Measurements from ENCODE around the gene MEIOB. TPM values are rescaled to one million over a fixed set of nuclear protein-coding genes. Genes with fewer than 3 reads are reported as not detected.

Gene MEIOB
- total RNA-seq, 1 experiment from 2014 or later = 1.3 TPM

DNA sequence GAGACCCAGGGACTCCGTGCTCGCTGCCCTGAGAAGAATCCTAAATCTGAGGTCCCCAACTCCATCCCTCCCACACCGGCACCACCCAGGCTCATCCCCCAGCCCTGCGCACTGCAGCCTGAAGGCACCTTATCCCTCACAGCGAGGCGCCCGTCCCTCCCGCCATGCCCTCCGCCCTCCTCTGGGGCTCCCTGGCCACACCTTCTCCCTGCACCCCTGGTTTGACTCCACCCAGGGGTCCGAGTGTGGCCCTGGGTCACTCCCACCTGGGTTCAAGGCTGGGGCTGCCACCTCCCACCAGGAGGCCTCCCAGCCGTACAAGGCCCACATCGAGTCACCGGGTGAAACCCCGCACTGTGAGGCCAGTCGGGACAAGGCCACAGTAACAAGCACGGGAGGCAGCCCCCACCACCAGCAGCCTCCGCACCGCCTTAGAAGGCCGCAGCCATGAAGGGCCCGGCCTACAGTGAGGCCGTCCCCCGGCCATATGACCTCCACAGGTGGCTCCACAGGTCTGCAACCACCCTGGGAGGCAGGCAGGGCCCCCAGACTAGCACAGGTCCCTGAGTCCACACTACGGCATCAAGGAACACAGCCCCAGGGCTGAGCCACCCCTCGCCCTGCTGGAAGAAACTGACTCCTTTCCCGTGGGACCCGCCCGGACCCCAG is 53.6 kb downstream of the MEIOB start:
- no peaks in the 10 kb centered on the region for H3K4me1 Mint-ChIP-seq
- H3K4me2 ChIP-seq (ENCODE audit: insufficient read depth, insufficient read length, low read length) = no peak overlapping the region
- no peak overlapping the region for H2AK5ac ChIP-seq (ENCODE audit: insufficient read length, low read length)
- no peak for DNase-seq
- no peak overlapping the region for H3K27ac Mint-ChIP-seq
- no peak overlapping the region for H4K91ac ChIP-seq (ENCODE audit: insufficient read length, low read depth, low read length)
- H3K4ac ChIP-seq (ENCODE audit: low read depth, low read length) = no peak overlapping the region
- H2AFZ ChIP-seq (ENCODE audit: low read length) = no peak overlapping the region
- H3K56ac ChIP-seq (ENCODE audit: insufficient read length, low read depth, low read length) = no peak overlapping the region
- no peaks in the 10 kb centered on the region; the same call in 1 of the 2 replicates for H3K27me3 Mint-ChIP-seq (ENCODE audit: low read depth)
- no peak overlapping the region for H2BK20ac ChIP-seq (ENCODE audit: low read depth, low read length, poor library complexity, severe bottlenecking)
- H2BK5ac ChIP-seq (ENCODE audit: insufficient read length, low read length) = no peak overlapping the region
- H4K20me1 ChIP-seq (ENCODE audit: control insufficient read depth, insufficient read depth, insufficient read length) = no peaks in the 10 kb centered on the region
- no peak overlapping the region for H2BK15ac ChIP-seq (ENCODE audit: low read depth, low read length)
- H4K5ac ChIP-seq (ENCODE audit: insufficient read length, low read depth, low read length) = no peak overlapping the region
- no peak overlapping the region for H3T11ph ChIP-seq (ENCODE audit: low read length)
- H4K8ac ChIP-seq (replicated peaks; ENCODE audit: insufficient read length, low read depth, low read length) = no peak overlapping the region
- no peak overlapping the region for H3K18ac ChIP-seq (ENCODE audit: insufficient read length, low read depth, low read length)
- H3K9me3 ChIP-seq (ENCODE audit: control insufficient read depth, low read depth, low read length) = no peaks in the 10 kb centered on the region
- no peak overlapping the region for H3K9ac ChIP-seq (ENCODE audit: extremely low read depth, insufficient read length, low read length)
- H3K36me3 Mint-ChIP-seq (ENCODE audit: insufficient read depth in 1 of 3, low read depth in 3 of 3) = peaks cover 4 to 17% (median 16%) of the 10 kb centered on the region in 3 experiments; a peak in 6 of 7 replicates
- H3K4me1 ChIP-seq (ENCODE audit: insufficient read depth, low read length) = no peaks in the 10 kb centered on the region
- no peaks in the 10 kb centered on the region for H3K79me1 ChIP-seq (ENCODE audit: insufficient read depth, low read depth, low read length, poor library complexity, severe bottlenecking)
- no peaks in the 10 kb centered on the region for H3K79me2 ChIP-seq (ENCODE audit: insufficient read depth, low read length)
- H3K4me3 Mint-ChIP-seq = no peak overlapping the region
- H2BK12ac ChIP-seq (ENCODE audit: insufficient read length, low read depth, low read length) = no peak overlapping the region
- H3K27ac ChIP-seq (ENCODE audit: insufficient read length, low read depth, low read length) = no peak overlapping the region
- no peak overlapping the region for H3K14ac ChIP-seq (ENCODE audit: insufficient read depth, low read length)
- H3K23ac ChIP-seq (ENCODE audit: insufficient read length, low read depth, low read length) = no peak overlapping the region
- no peak for TF ChIP-seq CTCF (conservative IDR thresholded peaks at IDR 0.05)
- no peaks in the 10 kb centered on the region for H3K23me2 ChIP-seq (ENCODE audit: insufficient read length, low read depth, low read length, poor library complexity, severe bottlenecking)
- no peak overlapping the region for H2BK120ac ChIP-seq (ENCODE audit: low read depth, low read length, poor library complexity, severe bottlenecking)
- no peaks in the 10 kb centered on the region for H3K9me3 Mint-ChIP-seq
- no peaks in the 10 kb centered on the region for H3K27me3 ChIP-seq (ENCODE audit: insufficient read depth, low read length)
- no CpG with 5 or more reads among the region's 27 CpGs for WGBS (ENCODE audit: extremely low coverage, insufficient read length, low lambda C conversion rate)

All from H9 (cell line).